C4-2B (cell line): Measurements from ENCODE around the gene TECPR2.

ENCODE experiments used
- CTCF ChIP-seq: fragments of 450-650 bp; conservative IDR thresholded peaks from 2 replicates; pipeline ENCODE4 v1.5.1; 2017; ENCODE audit warnings: mild to moderate bottlenecking
- ZFX ChIP-seq: fragments of 450-650 bp; IDR thresholded peaks from 2 replicates; pipeline ENCODE4 v1.6.1; 2017

DNA sequence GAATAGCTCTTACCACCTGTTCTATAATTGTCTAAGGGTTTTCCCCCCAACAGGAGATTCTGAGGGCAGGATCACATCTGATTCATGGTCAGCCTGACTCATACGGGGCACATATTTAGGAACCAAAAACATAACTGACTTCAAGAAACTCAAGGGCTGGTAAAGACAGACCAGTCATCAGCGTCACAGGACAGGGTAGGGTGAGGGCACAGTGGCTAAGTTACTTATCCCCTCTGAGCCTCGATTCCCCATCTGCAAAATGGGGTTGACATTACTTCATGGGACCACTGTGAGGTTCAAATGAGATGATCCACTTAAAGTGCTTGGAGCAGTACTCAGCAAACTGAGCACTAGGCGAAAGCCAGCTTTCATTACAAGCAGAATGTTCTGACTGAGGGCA, 657 bp upstream of the TECPR2 start:
- TF ChIP-seq CTCF (no peak), ZFX (no peak)
